MCF 10A (cell line): Measurements from ENCODE around the gene MAN1A1. TPM values are rescaled to one million over a fixed set of nuclear protein-coding genes. Genes with fewer than 3 reads are reported as not detected.
"Not testable (repeated sequence)": the region's sequence is repeated elsewhere in the genome, so short reads cannot be mapped to it uniquely, and the experiment has no call there.

ENCODE experiments used
- BruUV-seq: library from RNA; stranded (reverse); fragments of 400-500 nt; replicated peaks from 2 replicates; lab custom pipeline; 2021; lab: Mats Ljungman, UMichigan
- CTCF ChIA-PET: fragments of 300-600 bp; sonication (Branson Sonifier 250); formaldehyde crosslinking; extraction: SDS; loops from one replicate; lab custom pipeline; 2021; ENCODE audit warnings: antibody characterized with exemption, inconsistent platforms; lab: Yijun Ruan, JAX
- POLR2A ChIA-PET: fragments of 300-600, 350-650 bp; sonication (Branson Sonifier 250); formaldehyde crosslinking; extraction: SDS; loops from one replicate; lab custom pipeline; 2020; ENCODE audit warnings: antibody characterized with exemption, inconsistent platforms; lab: Yijun Ruan, JAX
- DNase-seq: peaks from one replicate; pipeline ENCODE4 v3.0.0-alpha.2; 2018; ENCODE audit not compliant: unreplicated experiment
- H3K27ac Mint-ChIP-seq: one replicate; pipeline ENCODE4 v1.8.0; 2022; ENCODE audit warnings: mild to moderate bottlenecking, low read depth, mixed read lengths; ENCODE audit not compliant: unreplicated experiment
- H3K27me3 Mint-ChIP-seq: one replicate; pipeline ENCODE4 v1.8.0; 2022; ENCODE audit warnings: mixed read lengths; ENCODE audit not compliant: insufficient read depth, unreplicated experiment
- H3K36me3 Mint-ChIP-seq: one replicate; pipeline ENCODE4 v1.8.0; 2022; ENCODE audit warnings: mild to moderate bottlenecking, moderate library complexity, mixed read lengths; ENCODE audit not compliant: insufficient read depth, unreplicated experiment
- H3K4me1 Mint-ChIP-seq: one replicate; pipeline ENCODE4 v1.8.0; 2022; ENCODE audit warnings: mixed read lengths; ENCODE audit not compliant: insufficient read depth, unreplicated experiment
- H3K4me3 Mint-ChIP-seq: one replicate; pipeline ENCODE4 v1.8.0; 2022; ENCODE audit warnings: mild to moderate bottlenecking, moderate library complexity, mixed read lengths; ENCODE audit not compliant: unreplicated experiment
- H3K9me3 Mint-ChIP-seq: one replicate; pipeline ENCODE4 v1.8.0; 2022; ENCODE audit warnings: mixed read lengths; ENCODE audit not compliant: unreplicated experiment
- intact Hi-C: fragments of 100-400 bp; cut with micrococcal nuclease; formaldehyde crosslinking; loops from 2 replicates; pipeline ENCODE4 v1.14.1; 2022
- total RNA-seq: library from RNA; stranded (reverse); gene quantifications from 2 replicates; pipeline ENCODE4 v1.2.3, GENCODE V29; 2022
- TF ChIP-seq, protein P1 (sequence below): fragments of 200-600 bp; IDR thresholded peaks from one replicate; pipeline ENCODE4 v1.8.0; 2022; ENCODE audit warnings: antibody characterized with exemption, mild to moderate bottlenecking; ENCODE audit not compliant: unreplicated experiment

MAN1A1 gene
- total RNA-seq, 1 experiment from 2014 or later, result 1.3 TPM

DNA sequence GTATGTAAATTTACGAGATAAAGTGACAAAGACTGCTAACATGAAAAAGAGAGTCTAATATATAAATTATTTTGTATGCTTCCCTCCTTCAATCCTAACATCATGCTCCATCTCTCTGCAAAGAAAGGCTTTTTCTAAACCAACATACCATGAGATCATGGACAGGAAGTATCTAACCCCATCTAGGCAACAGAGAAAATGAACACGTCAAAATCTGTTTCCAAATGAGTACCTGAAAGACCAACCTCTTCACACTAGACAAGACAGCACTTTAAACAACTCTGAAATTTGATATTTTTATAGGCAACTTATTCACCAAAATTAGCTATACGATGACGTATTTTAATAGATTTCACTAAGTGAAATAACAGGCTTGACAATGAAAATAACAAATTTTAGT, 54.6 kb downstream of the MAN1A1 start:
- H3K4me1 Mint-ChIP-seq, result no peaks in the 10 kb centered on the region
- ChIA-PET CTCF (interaction anchor here (0.6 kb wide), 1 partner anchor 908 kb away, joined by 3 read pairs; no protein-coding TSS in a partner anchor), POLR2A (interaction anchor here (0.5 kb wide), 1 partner anchor 360 kb away, joined by 3 read pairs; no protein-coding TSS in a partner anchor)
- no peak overlapping the region for H3K4me3 Mint-ChIP-seq
- H3K9me3 Mint-ChIP-seq, result no peaks in the 10 kb centered on the region
- no TSS peak for BruUV-seq
- H3K27me3 Mint-ChIP-seq, result no peaks in the 10 kb centered on the region
- no peak overlapping the region for H3K27ac Mint-ChIP-seq
- TF ChIP-seq, protein P1, sequence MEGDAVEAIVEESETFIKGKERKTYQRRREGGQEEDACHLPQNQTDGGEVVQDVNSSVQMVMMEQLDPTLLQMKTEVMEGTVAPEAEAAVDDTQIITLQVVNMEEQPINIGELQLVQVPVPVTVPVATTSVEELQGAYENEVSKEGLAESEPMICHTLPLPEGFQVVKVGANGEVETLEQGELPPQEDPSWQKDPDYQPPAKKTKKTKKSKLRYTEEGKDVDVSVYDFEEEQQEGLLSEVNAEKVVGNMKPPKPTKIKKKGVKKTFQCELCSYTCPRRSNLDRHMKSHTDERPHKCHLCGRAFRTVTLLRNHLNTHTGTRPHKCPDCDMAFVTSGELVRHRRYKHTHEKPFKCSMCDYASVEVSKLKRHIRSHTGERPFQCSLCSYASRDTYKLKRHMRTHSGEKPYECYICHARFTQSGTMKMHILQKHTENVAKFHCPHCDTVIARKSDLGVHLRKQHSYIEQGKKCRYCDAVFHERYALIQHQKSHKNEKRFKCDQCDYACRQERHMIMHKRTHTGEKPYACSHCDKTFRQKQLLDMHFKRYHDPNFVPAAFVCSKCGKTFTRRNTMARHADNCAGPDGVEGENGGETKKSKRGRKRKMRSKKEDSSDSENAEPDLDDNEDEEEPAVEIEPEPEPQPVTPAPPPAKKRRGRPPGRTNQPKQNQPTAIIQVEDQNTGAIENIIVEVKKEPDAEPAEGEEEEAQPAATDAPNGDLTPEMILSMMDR, result no peak
- DNase-seq, result no peak
- peaks cover 6% of the 10 kb centered on the region for H3K36me3 Mint-ChIP-seq
- intact Hi-C loops, result no loop called here

DNA sequence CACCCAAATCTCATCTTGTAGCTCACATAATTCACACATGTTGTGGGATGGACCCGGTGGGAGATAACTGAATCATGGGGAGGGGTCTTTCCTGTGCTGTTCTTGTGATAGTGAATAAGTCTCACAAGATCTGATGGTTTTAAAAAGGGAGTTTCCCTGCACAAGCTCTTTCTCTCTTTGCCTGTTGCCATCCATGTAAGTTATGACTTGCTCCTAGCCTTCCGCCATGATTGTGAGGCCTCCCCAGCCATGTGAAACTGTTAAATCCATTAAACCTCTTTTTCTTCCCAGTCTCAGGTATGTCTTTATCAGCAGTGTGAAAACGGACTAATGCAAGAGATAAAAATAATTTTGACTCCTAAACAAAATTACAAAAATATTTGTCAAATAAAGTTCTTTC, 58.5 kb downstream of the MAN1A1 start:
- DNase-seq, intact Hi-C loops, H3K36me3 Mint-ChIP-seq, H3K27ac Mint-ChIP-seq, POLR2A ChIA-PET, BruUV-seq, H3K4me1 Mint-ChIP-seq, H3K4me3 Mint-ChIP-seq, H3K27me3 Mint-ChIP-seq, H3K9me3 Mint-ChIP-seq: not testable (repeated sequence)
- CTCF ChIA-PET, result interaction anchor here (1.4 kb wide), 1 partner anchor 43 kb away, joined by 4 read pairs; no protein-coding TSS in a partner anchor

DNA sequence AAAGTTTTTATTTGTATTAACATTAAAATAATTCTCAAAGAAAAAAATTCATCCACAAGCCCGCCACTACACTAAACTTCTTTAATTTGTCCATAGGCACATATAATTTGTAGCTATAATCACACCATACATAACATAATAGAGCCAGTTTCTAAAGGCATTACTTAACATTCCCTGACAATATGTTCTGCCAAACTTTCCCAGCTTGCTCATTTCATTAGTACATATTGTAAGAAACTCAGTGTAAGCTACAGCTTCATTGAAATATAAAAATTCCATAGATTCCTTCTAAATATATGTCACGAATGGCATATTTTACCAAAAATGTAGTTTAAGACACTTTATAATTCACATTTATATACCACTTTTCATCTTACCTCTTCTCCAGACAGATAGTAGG, 59.3 kb downstream of the MAN1A1 start:
- BruUV-seq, result no TSS peak
- ChIA-PET POLR2A (interaction anchor here (0.8 kb wide), 1 partner anchor 10 kb away, joined by 4 read pairs; no protein-coding TSS in a partner anchor), CTCF (interaction anchor here (0.5 to 1.4 kb wide), 3 partner anchors 16 to 546 kb away, joined by 3 to 4 read pairs (median 3); no protein-coding TSS in a partner anchor)
- Mint-ChIP-seq H3K9me3 (no peaks in the 10 kb centered on the region), H3K27me3 (no peaks in the 10 kb centered on the region), H3K4me1 (peaks cover 11% of the 10 kb centered on the region), H3K4me3 (no peak overlapping the region), H3K27ac (no peak overlapping the region), H3K36me3 (peaks cover 6% of the 10 kb centered on the region)
- intact Hi-C loops, result no loop called here
- no peak for DNase-seq
- TF ChIP-seq, protein P1, result no peak

DNA sequence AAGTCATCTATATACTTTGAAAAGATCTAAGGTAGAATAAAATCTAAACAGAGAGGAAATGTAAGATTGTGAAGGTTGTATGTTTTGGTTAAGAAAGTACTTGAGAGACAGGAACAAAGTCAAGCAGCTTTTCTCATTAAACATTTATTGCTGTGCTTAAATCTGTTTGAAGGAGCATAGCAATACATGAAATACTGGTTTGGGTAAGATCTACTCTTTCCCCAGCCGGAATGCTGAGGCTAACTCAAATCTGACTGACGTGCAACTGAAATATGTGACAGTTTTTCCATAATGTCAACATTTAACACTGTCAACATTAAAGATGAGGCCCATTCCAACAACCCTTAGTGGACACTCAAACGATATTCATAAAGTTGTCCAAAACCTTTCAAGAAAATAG, 59.9 kb downstream of the MAN1A1 start:
- peaks cover 6% of the 10 kb centered on the region for H3K36me3 Mint-ChIP-seq
- POLR2A ChIA-PET, result interaction anchor here (0.8 kb wide), 1 partner anchor 11 kb away, joined by 4 read pairs; no protein-coding TSS in a partner anchor
- intact Hi-C loops, result no loop called here
- TF ChIP-seq, protein P1, result no peak
- no peaks in the 10 kb centered on the region for H3K27me3 Mint-ChIP-seq
- CTCF ChIA-PET, result interaction anchor here (1.1 to 1.4 kb wide), 2 partner anchors 17 to 44 kb away, joined by 3 to 4 read pairs; no protein-coding TSS in a partner anchor
- BruUV-seq, result no TSS peak
- no peaks in the 10 kb centered on the region for H3K9me3 Mint-ChIP-seq
- H3K4me3 Mint-ChIP-seq, result no peak overlapping the region
- peaks cover 11% of the 10 kb centered on the region for H3K4me1 Mint-ChIP-seq
- DNase-seq, result no peak
- no peak overlapping the region for H3K27ac Mint-ChIP-seq
